Activated naive CD4-positive, alpha-beta T cell treated with anti-CD3 and anti-CD28 coated beads, Interleukin-2, amount 10 ng/mL, durations not matched to agents 7 days and 5 days (primary cell): Measurements from ENCODE around the gene SOCS1.
"Not testable (repeated sequence)": the region's sequence is repeated elsewhere in the genome, so short reads cannot be mapped to it uniquely, and the experiment has no call there.

ENCODE experiments used
- CTCF ChIA-PET: fragments of 350-600 bp; sonication (Branson Sonifier 250); formaldehyde crosslinking; loops from one replicate; lab custom pipeline; 2021; ENCODE audit warnings: antibody characterized with exemption; lab: Charles Lee
- DNase-seq: peaks from one replicate; pipeline ENCODE4 v3.0.0-alpha.2; 2020
- H3K27ac Mint-ChIP-seq: one replicate; pipeline ENCODE4 v1.8.0; 2021; ENCODE audit warnings: mild to moderate bottlenecking, moderate library complexity, mixed read lengths
- H3K27me3 Mint-ChIP-seq: one replicate; pipeline ENCODE4 v1.8.0; 2021; ENCODE audit warnings: mild to moderate bottlenecking, mixed read lengths
- H3K36me3 Mint-ChIP-seq: one replicate; pipeline ENCODE4 v1.8.0; 2021; ENCODE audit warnings: mixed read lengths
- H3K4me1 Mint-ChIP-seq: one replicate; pipeline ENCODE4 v1.8.0; 2021; ENCODE audit warnings: mixed read lengths
- H3K4me3 Mint-ChIP-seq: one replicate; pipeline ENCODE4 v1.8.0; 2021; ENCODE audit warnings: mild to moderate bottlenecking, moderate library complexity, mixed read lengths
- H3K9me3 Mint-ChIP-seq: one replicate; pipeline ENCODE4 v1.8.0; 2021; ENCODE audit warnings: mixed read lengths

The SOCS1 gene, protein sequence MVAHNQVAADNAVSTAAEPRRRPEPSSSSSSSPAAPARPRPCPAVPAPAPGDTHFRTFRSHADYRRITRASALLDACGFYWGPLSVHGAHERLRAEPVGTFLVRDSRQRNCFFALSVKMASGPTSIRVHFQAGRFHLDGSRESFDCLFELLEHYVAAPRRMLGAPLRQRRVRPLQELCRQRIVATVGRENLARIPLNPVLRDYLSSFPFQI

DNA sequence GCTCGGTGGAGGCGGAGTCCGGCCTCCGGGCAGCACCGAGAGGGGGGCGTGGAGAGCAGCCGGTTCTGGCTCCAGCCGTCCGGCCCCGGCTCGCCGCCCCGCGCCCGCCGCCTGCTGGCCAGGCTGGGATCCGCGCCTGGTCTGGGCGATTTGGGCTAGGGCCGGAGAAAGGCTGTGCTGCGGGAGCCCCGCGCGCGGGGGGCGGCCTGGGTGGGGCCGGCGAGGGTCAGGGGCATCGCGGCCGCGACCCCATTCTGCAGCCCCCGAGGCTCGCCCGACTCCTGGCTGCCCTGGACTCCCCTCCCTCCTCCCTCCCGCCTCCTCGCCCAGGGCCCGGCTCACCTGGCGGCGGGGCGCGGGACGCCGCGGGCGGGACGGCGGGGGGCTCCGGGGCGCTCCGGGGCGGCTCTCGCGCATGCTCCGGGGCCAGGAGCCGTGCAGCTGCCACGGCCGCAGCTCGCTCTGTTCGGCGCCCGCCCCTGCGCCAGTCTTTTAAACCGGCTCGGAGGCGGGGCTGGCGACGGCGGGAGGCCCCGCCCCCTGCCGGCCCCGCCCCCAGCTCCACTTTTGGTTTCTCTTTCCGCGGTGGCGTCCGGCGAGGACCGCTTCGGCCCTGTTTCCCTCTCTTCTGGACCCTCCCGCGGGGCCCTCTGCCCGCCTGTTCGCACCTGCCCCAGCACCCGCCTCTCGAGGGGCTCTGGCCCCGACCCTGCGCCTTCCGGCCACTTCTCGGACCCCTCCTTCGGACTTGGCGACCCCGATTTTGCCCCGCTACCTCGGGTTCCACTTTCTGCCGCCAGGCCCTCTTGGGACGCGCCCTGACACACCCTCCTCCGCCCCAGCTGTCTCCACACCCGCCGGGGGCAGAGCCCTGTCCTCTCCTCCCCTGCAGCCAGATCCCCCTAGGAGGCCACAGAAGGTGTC lies at the start of gene SOCS1:
Gene SOCS1, minus strand, starts transcription at position 468 of the 924 bp plus-strand sequence. CDS start 726 bp downstream, outside the sequence.
- H3K27ac Mint-ChIP-seq: peak within 1 kb of the TSS; percentile 94
- CTCF ChIA-PET: interaction anchor here (0.5 to 9.6 kb wide), 31 partner anchors 10 to 303 kb away, joined by 3 to 132 read pairs (median 4); no protein-coding TSS in a partner anchor
- H3K27me3 Mint-ChIP-seq: peaks cover 10% of the 10 kb centered on the region
- H3K4me3 Mint-ChIP-seq: peak within 1 kb of the TSS; percentile 98
- peaks cover 59% of the 10 kb centered on the region for H3K4me1 Mint-ChIP-seq
- no peaks in the 10 kb centered on the region for H3K9me3 Mint-ChIP-seq
- peaks cover 41% of the 10 kb centered on the region for H3K36me3 Mint-ChIP-seq
- DNase-seq: peak; percentile 89

DNA sequence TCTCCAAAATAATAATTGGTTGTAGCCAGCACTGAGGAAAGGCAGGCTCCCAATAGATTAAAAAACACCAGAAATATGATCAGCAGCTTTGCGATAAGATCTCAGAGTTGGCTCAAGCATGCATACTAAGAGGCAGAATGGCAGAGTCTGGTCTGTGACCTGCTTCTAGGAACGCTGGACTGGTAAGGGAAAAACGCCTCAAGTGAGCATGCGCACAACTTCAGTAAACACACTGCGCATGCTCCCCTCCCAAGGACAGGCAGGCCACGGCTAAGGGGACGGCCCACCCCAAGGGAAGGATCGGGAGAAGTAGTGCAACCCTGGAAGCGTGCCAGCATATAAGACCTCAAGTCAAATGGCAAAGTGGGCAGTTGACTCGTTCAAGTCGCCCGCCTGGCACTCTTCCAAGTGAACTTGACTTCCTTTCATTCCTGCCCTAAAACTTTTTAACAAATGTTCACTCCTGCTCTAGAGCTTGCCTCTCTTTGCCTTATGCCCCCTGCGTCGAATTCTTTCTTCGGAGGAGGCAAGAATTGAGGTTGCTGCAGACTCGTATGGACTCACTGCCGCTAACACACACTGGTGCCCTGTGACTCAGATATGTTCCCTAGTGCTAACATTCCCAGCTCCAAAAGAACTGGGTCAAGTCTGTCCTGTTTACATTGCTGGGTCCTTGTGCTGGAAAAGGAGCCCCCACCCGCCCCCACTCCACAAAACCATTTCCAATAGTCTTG lies 47.6 kb upstream of the SOCS1 start:
- H3K27me3 Mint-ChIP-seq: peaks cover 12% of the 10 kb centered on the region
- DNase-seq: no peak
- peaks cover 65% of the 10 kb centered on the region for H3K4me1 Mint-ChIP-seq
- no peaks in the 10 kb centered on the region for H3K36me3 Mint-ChIP-seq
- CTCF ChIA-PET: no interaction called here
- no peaks in the 10 kb centered on the region for H3K9me3 Mint-ChIP-seq
- H3K4me3 Mint-ChIP-seq: no peak overlapping the region
- no peak overlapping the region for H3K27ac Mint-ChIP-seq

DNA sequence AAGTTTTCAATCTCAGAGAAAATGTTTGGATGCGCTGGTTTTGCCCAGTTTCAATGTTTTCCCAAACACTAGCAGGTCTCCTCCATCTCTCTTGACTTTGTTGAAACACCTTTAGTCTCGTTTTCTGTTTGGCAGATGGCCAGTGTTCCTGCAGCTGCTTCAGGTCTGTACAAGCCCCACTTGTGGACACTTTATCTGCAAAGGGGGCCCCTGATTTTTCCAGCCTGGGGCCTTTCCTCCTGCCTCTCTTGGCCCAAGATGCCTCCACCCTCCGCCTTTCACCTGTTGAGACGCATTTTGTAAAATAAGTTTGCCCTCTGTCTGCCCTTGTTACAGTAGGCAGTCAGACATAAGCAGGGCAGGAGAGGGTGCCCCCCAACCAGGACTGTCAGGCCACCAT lies 47.0 kb upstream of the SOCS1 start:
- H3K9me3 Mint-ChIP-seq: no peaks in the 10 kb centered on the region
- DNase-seq: no peak
- peaks cover 65% of the 10 kb centered on the region for H3K4me1 Mint-ChIP-seq
- H3K27me3 Mint-ChIP-seq: peaks cover 12% of the 10 kb centered on the region
- CTCF ChIA-PET: no interaction called here
- no peaks in the 10 kb centered on the region for H3K36me3 Mint-ChIP-seq
- H3K27ac Mint-ChIP-seq: no peak overlapping the region
- H3K4me3 Mint-ChIP-seq: no peak overlapping the region

DNA sequence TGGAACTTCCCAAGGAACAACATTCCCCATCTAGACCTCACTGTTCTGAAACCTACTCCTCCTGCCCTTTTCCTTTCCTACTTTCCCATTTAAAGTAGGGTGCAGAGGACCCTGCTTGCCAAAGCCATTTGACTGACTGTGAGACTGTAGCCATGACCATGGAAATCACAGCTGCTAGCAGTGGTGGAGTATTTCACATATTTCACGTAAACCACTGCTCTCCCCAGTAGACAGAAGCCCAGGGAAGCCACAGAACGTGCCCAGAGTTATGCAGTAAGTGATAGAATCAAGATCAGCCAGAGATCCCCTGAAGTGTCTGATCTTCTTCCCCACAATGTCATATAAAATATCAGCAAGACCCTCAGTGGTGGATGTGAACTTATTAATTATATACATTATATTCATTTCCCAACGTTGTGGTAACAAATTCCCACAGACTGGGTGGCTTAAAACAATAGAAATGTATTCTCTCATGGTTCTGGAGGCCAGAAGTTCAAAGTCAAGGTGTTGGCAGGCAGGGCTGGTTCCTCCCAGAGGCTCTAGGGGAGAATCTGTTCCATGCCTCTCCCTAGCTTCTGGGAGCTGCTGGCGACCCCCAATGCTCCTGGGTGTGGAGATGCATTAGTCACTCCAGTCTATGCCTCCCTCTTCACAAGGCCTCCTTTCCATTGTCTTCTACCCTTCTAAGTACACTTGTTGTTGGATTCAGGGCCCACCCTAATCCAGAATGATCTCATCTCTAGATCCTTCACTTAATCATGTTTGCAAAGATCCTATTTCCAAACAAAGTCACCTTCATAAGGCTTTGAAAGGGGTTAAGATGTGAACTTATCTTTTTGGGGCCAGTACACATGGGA lies 45.9 kb upstream of the SOCS1 start:
- CTCF ChIA-PET: no interaction called here

DNA sequence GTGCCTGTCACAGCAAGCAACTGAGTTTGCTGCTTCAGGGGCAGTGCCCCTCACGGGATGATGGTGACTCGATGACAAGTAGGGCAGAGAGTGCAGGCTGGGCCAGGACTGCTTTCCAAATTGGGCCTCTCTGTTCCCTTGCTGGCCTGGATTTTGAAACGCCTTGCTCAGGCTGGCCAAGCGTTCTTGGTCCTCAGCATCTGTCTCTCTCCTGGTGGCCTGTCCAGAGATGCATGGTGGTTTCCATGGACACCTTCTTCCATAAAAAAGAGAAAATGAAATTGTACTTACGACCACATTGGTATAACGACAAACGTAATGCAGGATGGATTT lies 44.5 kb upstream of the SOCS1 start:
- Mint-ChIP-seq H3K27me3 (peaks cover 12% of the 10 kb centered on the region), H3K4me1 (peaks cover 67% of the 10 kb centered on the region), H3K9me3 (no peaks in the 10 kb centered on the region), H3K36me3 (no peaks in the 10 kb centered on the region), H3K4me3 (no peak overlapping the region), H3K27ac (no peak overlapping the region)
- CTCF ChIA-PET: no interaction called here
- no peak for DNase-seq

More for the DNA sequence above, 45.9 kb upstream of the SOCS1 start:
- Mint-ChIP-seq H3K9me3 (no peaks in the 10 kb centered on the region), H3K27me3 (peaks cover 12% of the 10 kb centered on the region), H3K4me3 (no peak overlapping the region), H3K36me3 (no peaks in the 10 kb centered on the region), H3K4me1 (peaks cover 67% of the 10 kb centered on the region), H3K27ac (peak overlapping the region; percentile 13)
- no peak for DNase-seq

DNA sequence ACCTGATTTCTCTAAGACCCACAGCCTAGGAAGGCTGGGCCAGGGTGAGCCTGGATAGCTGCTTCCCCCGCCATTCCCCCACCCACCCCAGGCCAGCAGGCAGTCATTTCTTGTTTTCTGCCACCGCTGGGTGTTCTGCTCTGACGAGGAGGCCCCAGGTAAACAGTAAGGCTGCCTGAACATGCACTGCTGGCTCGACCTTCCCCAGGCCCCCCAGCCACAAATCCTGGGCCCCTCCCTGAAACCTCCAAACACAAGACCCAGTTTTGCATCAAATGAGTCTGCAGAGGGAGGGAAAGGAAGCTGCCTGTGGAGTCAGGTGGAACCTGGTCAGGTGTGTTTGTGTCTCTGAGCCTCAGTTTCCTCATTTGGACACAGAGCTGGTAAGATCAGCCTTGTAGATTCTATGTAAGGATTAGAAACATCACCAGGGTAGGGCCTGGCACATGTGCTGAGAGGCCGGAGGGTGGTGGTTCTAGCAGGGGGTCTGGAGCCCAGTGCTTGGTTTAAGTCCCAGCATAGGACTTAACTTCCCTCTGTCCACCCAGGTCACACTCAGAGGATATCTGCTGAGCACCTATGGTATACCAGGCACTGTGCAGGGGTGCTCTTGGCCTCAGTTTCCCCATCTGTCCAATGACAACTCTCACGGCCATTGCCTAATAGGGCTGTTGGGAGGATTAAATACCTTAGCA lies 44.0 kb upstream of the SOCS1 start:
- Mint-ChIP-seq H3K9me3 (no peaks in the 10 kb centered on the region), H3K36me3 (no peaks in the 10 kb centered on the region), H3K27me3 (peaks cover 10% of the 10 kb centered on the region), H3K4me1 (peaks cover 72% of the 10 kb centered on the region), H3K4me3 (no peak overlapping the region), H3K27ac (peak overlapping the region; percentile 60)
- no peak for DNase-seq
- CTCF ChIA-PET: no interaction called here

DNA sequence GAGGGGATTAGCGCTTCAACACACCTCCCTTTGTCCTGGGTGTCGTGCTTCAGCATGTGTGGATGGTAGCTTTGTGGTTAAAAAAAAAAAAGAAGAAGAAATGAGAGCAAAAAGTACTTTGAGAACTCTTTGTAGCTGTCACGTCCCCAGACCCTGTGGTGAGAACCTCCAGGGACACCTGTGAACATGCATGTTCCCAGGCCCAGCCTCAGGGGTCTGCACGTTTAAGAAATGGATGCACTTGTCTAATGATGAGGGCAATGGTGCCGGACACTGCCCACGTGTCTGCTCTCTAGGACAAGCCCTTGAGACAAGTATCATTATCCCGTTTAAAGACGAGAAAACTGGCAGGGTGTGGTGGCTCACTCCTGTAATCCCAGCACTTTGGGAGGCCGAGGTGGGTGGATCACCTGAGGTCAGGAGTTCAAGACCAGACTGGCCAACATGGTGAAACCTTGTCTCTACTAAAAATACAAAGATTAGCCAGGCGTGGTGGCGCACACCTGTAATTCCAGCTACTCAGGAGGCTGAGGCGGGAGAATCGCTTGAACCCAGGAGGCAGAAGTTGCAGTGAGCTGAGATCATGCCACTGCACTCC lies 43.0 kb upstream of the SOCS1 start:
- CTCF ChIA-PET: interaction anchor here (0.6 to 1.9 kb wide), 5 partner anchors 9 to 122 kb away, joined by 3 to 9 read pairs (median 4); partner anchors contain the start of gene SOCS1
- DNase-seq: peak; percentile 41
- Mint-ChIP-seq H3K27ac (peak overlapping the region; percentile 84), H3K4me3 (peak overlapping the region; percentile 43), H3K4me1 (peaks cover 72% of the 10 kb centered on the region)
- H3K9me3 Mint-ChIP-seq, H3K36me3 Mint-ChIP-seq, H3K27me3 Mint-ChIP-seq: not testable (repeated sequence)

DNA sequence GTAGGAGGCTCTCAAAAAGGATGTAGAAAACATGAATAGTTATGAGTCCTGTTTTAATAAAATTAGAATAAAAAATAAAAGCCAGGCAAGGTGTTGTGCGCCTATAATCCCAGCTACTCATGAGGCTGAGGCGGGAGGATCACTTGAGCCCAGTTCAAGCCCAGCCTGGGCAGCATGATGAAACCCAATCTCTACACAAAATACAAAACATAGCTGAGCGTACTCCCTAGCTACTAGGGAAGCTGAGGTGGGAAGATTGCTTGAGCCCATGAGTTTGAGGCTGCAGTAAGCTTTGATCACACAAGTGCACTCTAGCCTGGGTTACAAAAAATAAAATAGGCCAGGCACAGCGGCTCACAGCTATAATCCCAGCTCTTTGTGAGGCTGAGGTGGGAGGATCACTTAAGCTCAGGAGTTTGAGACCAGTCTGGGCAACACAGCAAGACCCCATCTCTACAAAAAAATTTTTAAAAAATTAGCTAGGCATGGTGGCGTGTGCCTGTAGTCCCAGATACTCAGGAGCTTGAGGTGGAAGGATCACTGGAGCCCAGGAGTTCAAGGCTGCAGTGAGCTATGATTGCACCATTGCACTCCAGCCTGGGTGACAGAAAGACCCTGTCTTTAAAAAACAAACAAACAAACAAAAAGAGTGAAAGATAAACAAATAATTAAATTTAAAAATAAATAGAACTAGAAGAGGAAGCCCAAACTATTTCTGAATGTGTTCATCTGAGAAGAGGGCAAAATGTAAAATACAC lies 42.3 kb upstream of the SOCS1 start:
- no peak for DNase-seq
- Mint-ChIP-seq H3K27me3 (peaks cover 6% of the 10 kb centered on the region), H3K4me3 (peak overlapping the region; percentile 41), H3K27ac (peak overlapping the region; percentile 84), H3K4me1 (peaks cover 79% of the 10 kb centered on the region), H3K9me3 (no peaks in the 10 kb centered on the region), H3K36me3 (no peaks in the 10 kb centered on the region)
- CTCF ChIA-PET: interaction anchor here (0.6 to 1.9 kb wide), 7 partner anchors 9 to 122 kb away, joined by 3 to 9 read pairs (median 4); partner anchors contain the start of gene SOCS1

DNA sequence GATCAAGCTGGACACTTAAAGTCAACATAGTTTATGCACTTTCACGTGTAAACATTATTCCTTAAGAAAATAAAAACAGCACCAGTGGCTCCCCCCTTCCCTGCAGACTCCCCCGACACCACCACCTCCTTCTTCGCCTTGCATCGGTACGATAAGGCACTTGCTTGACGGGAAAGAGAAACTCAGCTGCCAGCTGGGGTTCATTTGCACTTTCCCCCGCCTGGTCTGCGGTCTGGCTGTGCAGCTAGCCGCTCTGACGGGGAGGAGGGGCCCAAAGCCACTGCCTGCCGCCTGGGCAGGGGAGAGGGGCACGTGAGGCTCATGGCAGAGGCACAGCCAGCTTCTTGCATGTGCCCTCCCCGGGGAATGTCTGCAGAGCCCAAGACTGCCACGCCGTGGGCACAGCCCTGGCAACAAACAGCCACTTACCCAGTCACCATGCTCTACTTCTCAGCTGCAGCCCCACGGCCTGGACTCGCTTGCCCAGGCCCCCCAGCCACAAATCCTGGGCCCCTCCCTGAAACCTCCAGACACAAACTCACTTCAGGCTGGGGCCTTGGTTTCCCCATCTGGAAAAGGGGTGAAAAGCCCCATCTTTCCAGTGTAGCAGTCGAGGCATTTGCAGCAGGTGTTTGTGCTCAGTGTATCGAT lies 41.6 kb upstream of the SOCS1 start:
- Mint-ChIP-seq H3K27me3 (peaks cover 10% of the 10 kb centered on the region), H3K4me1 (peaks cover 81% of the 10 kb centered on the region), H3K27ac (peak overlapping the region; percentile 84), H3K9me3 (no peaks in the 10 kb centered on the region), H3K4me3 (peak overlapping the region; percentile 43), H3K36me3 (peaks cover 3% of the 10 kb centered on the region)
- DNase-seq: peak; percentile 90
- CTCF ChIA-PET: interaction anchor here (0.9 to 1.9 kb wide), 8 partner anchors 10 to 326 kb away, joined by 3 to 9 read pairs (median 4); partner anchors contain the start of gene SOCS1

DNA sequence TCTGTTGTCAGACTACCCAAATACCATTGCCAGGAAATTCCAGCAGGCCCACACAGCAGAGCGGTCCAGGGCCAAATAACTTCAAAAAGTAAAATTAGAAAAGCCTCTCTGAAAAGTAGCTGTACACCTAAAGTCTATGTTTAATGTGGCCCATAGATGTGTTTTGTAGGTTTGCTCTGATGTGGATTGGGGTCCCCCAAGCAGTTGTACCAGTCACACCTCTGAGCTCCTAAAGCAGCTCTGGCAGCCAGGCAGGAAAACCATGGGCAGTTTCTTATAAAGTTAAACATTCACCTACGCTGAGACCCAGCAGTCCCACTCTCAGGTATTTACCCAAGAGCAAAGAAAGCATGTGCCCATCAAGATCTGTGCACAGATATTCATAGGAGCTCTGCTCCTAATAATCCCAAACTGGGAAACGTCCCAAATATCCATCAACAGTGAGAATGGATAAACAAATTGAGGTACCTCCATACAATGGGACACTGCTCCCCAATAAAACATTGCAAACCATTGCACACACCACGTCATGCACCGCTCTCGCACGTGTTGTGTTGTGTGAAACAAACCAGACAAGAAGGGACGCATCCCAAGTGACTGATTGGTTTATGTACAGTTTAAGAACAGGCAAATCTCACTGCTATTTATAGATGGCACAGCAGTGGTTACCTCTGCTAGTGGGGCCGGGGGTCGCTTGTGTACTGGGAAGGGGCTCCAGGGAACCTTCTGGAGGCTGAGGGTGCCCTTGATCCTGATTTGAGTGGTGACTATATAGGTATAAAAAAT lies 40.9 kb upstream of the SOCS1 start:
- Mint-ChIP-seq H3K4me3 (peak overlapping the region; percentile 46), H3K4me1 (peaks cover 74% of the 10 kb centered on the region), H3K36me3 (peaks cover 3% of the 10 kb centered on the region), H3K27ac (peak overlapping the region; percentile 84), H3K9me3 (no peaks in the 10 kb centered on the region), H3K27me3 (peaks cover 16% of the 10 kb centered on the region)
- no peak for DNase-seq
- CTCF ChIA-PET: interaction anchor here (0.8 to 1.9 kb wide), 7 partner anchors 10 to 326 kb away, joined by 3 to 9 read pairs (median 3); partner anchors contain the start of gene SOCS1

DNA sequence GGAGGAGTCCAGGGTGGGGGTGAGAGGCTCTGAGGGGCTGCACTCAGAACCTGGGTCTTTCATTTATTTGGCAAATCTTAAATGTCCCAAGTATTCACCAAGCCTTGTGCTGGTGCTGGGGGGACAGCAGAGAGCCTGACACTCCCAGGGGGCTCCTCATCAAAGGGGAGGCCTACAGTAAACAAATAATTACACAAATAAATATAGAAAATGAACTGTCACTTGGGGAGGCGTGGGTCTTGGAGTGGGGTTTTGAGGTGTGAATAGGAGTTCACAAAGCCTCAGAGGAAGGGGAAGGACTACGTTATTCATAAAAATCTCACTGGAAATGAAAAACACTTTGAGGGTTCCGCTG lies 40.3 kb upstream of the SOCS1 start:
- peak overlapping the region; percentile 84 for H3K27ac Mint-ChIP-seq
- H3K9me3 Mint-ChIP-seq: no peaks in the 10 kb centered on the region
- H3K4me3 Mint-ChIP-seq: no peak overlapping the region

More for the DNA sequence above, 40.3 kb upstream of the SOCS1 start:
- peaks cover 3% of the 10 kb centered on the region for H3K36me3 Mint-ChIP-seq
- H3K27me3 Mint-ChIP-seq: peaks cover 22% of the 10 kb centered on the region
- H3K4me1 Mint-ChIP-seq: peaks cover 72% of the 10 kb centered on the region
- CTCF ChIA-PET: interaction anchor here (0.8 to 1.3 kb wide), 4 partner anchors 15 to 325 kb away, joined by 3 to 4 read pairs (median 3); no protein-coding TSS in a partner anchor
- DNase-seq: no peak
